Smooth muscle cell (in vitro differentiated cells): ENCODE data around the gene CHIC2. TPM values are rescaled to one million over a fixed set of nuclear protein-coding genes. Genes with fewer than 3 reads are reported as not detected.

ENCODE experiments used
- polyA plus RNA-seq: library from polyadenylated mRNA; unstranded; fragments of >200 nt; fragmentation: Nextera tagmentation; extraction: Ambion mirVana; gene quantifications from 2 replicates; pipeline ENCODE4 v1.2.1, GENCODE V29; 2016
- small RNA-seq: library from RNA; depleted of rRNA; stranded (forward); fragments of <200 nt; gene quantifications from one replicate; pipeline ENCODE3, GENCODE V24; 2014
- total RNA-seq: library from RNA; depleted of rRNA; stranded (reverse); fragments of >200 nt; gene quantifications from 2 replicates; pipeline ENCODE4 v1.2.3, GENCODE V29; 2014

Gene CHIC2
- total and polyA plus RNA-seq, 2 experiments from 2014 or later, result 52.2 to 61.0 TPM

Small RNA genes within 50 kb of the gene (small RNA-seq; reads per million reads assigned to genes)
- gene AC110792.1 (not detected), gene AC110792.3 (not detected)

Other genes with a start within 250 kb of the CHIC2 start
- gene GSX2, start 35.6 kb upstream of the CHIC2 start, total RNA-seq, result not detected in 2 replicates
- gene GSX2, start 35.6 kb upstream of the CHIC2 start, polyA plus RNA-seq, result not detected in 2 replicates
- gene PDGFRA, start 164.7 kb upstream of the CHIC2 start, total RNA-seq, result 281 and 311 TPM in 2 replicates
- 111 and 112 TPM in 2 replicates for gene PDGFRA, start 164.7 kb upstream of the CHIC2 start, polyA plus RNA-seq